SJSA1 (cell line): ENCODE results near the gene TBCE. TPM values are rescaled to one million over a fixed set of nuclear protein-coding genes. Genes with fewer than 3 reads are reported as not detected.
"Not testable (repeated sequence)": the region's sequence is repeated elsewhere in the genome, so short reads cannot be mapped to it uniquely, and the experiment has no call there.

Experiments
- DNase-seq, 2 experiments: peaks; one replicate each; pipeline ENCODE4 v3.0.0-alpha.2; 2015 to 2020; ENCODE audit warnings: low spot score in 2 of 2, low read depth in 1 of 2
- H3K27ac ChIP-seq: fragments of 250-450 bp; sonication (Bioruptor Pico); 2 replicates; pipeline ENCODE4 v1.5.1; 2020; ENCODE audit warnings: mild to moderate bottlenecking, moderate library complexity
- H3K27me3 ChIP-seq: fragments of 250-450 bp; sonication (Bioruptor Pico); replicated peaks from 2 replicates; pipeline ENCODE4 v1.5.1; 2020; ENCODE audit warnings: mild to moderate bottlenecking, moderate library complexity
- H3K36me3 ChIP-seq: fragments of 250-450 bp; sonication (Bioruptor Pico); 2 replicates; pipeline ENCODE4 v1.5.1; 2020; ENCODE audit warnings: mild to moderate bottlenecking
- H3K4me1 ChIP-seq: fragments of 250-450 bp; sonication (Bioruptor Pico); replicated peaks from 2 replicates; pipeline ENCODE4 v1.6.1; 2021; ENCODE audit warnings: mild to moderate bottlenecking
- H3K4me3 ChIP-seq: fragments of 250-450 bp; sonication (Bioruptor Pico); 2 replicates; pipeline ENCODE4 v1.5.1; 2020; ENCODE audit warnings: mild to moderate bottlenecking
- H3K9me3 ChIP-seq: fragments of 250-450 bp; sonication (Bioruptor Pico); replicated peaks from 2 replicates; pipeline ENCODE4 v1.5.1; 2020; ENCODE audit warnings: mild to moderate bottlenecking
- total RNA-seq: library from RNA; depleted of rRNA; stranded (reverse); fragments of >200 nt; shearing (Covaris generic); gene quantifications from 2 replicates; pipeline ENCODE4 v1.2.3, GENCODE V29; 2014

The TBCE gene
- total RNA-seq, 1 experiment from 2014 or later = 58.1 TPM

DNA sequence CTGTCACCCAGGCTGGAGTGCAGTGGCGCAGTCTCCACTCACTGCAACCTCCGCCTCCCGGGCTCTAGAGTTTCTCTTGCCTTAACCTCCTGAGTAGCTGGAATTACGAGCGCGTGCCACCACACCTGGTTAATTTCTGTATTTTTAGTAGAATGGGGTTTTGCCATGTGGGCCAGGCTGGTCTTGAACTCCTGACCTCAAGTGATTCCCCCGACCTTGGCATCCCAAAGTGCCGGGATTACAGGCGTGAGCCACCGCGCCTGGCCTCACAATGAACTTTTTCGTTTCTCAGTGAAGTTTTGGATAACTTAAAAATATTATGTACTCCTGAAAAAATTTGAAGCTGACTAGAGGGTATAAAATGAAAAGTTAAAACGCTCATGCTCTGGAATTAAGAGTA is 59.5 kb downstream of the TBCE start:
- no peak for DNase-seq
- Histone ChIP-seq H3K36me3 (peaks cover 12% of the 10 kb centered on the region), H3K27ac (no peak overlapping the region), H3K4me1 (peaks cover 7% of the 10 kb centered on the region), H3K27me3 (no peaks in the 10 kb centered on the region), H3K4me3 (no peak overlapping the region), H3K9me3 (no peaks in the 10 kb centered on the region)

DNA sequence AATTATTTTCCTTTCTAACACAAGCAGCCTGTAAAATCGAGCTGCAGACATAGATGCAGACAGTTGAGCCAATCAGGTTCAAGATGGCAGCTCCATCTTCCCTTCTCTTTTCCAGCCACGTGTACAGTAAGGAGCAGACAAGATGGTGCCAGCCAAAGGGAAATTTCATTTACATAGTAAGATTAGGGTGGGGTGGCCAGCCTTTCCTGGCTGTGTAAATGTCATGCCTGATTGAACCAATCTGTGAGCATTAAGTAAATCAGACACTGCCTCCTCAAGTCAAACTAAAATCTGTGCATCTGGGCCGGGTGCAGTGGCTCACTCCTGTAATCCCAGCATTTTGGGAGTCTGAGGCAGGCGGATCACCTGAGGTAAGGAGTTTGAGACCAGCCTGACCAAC is 60.2 kb downstream of the TBCE start:
- Histone ChIP-seq H3K27me3 (no peaks in the 10 kb centered on the region), H3K4me3 (no peak overlapping the region), H3K36me3 (peaks cover 10% of the 10 kb centered on the region), H3K9me3 (no peaks in the 10 kb centered on the region), H3K27ac (no peak overlapping the region), H3K4me1 (peaks cover 7% of the 10 kb centered on the region)
- DNase-seq = no peak

DNA sequence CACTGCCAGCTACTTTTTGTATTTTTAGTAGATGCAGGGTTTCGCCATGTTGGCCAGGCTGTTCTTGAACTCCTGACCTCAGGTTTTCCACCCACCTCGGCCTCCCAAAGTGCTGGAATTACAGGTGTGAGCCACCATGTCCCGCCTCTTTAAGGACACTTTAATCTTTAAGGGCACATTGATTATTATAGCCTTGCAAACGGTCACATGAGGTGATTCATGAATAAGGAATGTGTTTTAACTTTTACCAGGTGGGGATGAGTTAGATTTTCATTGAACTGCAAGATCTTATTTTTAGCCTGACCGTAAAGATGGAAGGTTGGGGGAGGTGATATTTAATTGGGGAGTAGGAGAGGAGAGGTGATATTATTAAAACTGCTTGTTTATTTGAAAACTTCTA is 61.9 kb downstream of the TBCE start:
- DNase-seq = no peak
- Histone ChIP-seq H3K4me3 (no peak overlapping the region), H3K36me3 (peaks cover 20% of the 10 kb centered on the region), H3K27me3 (no peaks in the 10 kb centered on the region), H3K9me3 (no peaks in the 10 kb centered on the region), H3K27ac (no peak overlapping the region), H3K4me1 (no peaks in the 10 kb centered on the region)

GRCh38 chr1:235430991-235431390 is 63.8 kb downstream of the TBCE start:
- peaks cover 28% of the 10 kb centered on the region for H3K36me3 ChIP-seq
- no peak overlapping the region for H3K27ac ChIP-seq
- no peaks in the 10 kb centered on the region for H3K4me1 ChIP-seq
- H3K4me3 ChIP-seq = no peak overlapping the region
- no peak for DNase-seq
- no peaks in the 10 kb centered on the region for H3K27me3 ChIP-seq
- no peaks in the 10 kb centered on the region for H3K9me3 ChIP-seq

GRCh38 chr1:235434001-235434400 is 66.8 kb downstream of the TBCE start:
- Histone ChIP-seq H3K4me3 (no peak overlapping the region), H3K9me3 (no peaks in the 10 kb centered on the region), H3K27me3 (no peaks in the 10 kb centered on the region), H3K27ac (no peak overlapping the region), H3K36me3 (peaks cover 50% of the 10 kb centered on the region), H3K4me1 (no peaks in the 10 kb centered on the region)
- DNase-seq = no peak

DNA sequence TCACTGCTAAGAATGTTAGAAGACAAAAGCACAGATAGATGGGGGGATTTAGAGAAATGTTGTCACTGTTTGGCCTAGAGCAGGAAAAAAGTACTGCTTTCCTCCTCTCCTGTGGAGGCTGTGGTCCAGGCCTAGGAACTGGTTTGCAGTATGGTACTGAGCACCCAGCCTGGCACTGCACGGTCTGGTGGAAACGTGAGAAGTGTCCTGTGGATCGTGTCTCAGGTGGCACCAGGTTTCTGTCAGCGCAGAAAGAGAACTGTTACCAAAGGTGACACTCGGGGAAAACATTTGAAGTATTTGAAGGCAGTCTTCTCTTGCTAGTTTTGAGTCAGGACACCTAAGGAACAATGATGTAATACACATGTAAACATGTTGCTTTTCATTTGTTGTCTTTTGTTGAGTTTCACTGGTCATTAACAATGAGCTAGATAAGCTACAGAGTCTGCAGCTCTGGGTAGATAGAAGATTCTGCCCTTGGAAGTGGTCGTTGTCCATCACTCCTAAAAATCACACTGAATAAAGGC is 74.0 kb downstream of the TBCE start:
- Histone ChIP-seq H3K27ac (no peak overlapping the region), H3K4me3 (no peak overlapping the region), H3K36me3 (peaks cover 91% of the 10 kb centered on the region)

DNA sequence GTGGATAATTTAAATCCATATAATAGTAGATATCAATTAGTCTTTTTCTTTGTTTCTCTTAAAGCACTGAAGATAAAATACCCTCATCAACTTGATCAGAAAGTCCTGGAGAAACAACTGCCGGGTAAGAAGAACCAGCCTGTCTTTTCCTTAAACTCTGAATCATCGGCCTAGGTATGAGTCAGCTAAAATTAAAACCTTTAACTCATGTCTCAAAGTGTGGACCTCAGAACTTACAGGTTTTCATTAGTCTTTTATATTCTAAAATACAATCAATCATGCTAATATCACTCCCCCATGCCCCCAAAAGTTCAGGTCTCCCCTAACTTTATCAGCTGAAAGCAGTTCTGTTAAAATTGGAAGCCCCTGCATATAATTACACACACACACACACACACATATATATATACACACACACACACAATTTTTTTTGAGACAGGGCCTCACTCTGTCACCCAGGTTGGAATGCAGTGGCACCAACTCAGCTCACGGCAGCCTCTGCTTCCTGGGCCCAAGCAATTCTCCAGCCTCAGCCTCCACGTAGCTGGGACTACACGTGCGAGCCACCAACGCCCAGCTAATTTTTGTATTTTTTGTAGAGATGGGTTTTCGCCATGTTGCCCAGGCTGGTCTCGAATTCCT is 75.7 kb downstream of the TBCE start:
- peaks cover 11% of the 10 kb centered on the region for H3K4me1 ChIP-seq
- peak overlapping the region; percentile 59 for H3K27ac ChIP-seq
- DNase-seq = peak in 1 of 2 experiments; percentile 38
- peaks cover 90% of the 10 kb centered on the region for H3K36me3 ChIP-seq
- H3K27me3 ChIP-seq = no peaks in the 10 kb centered on the region
- H3K4me3 ChIP-seq = no peak overlapping the region
- no peaks in the 10 kb centered on the region for H3K9me3 ChIP-seq

More for the DNA sequence above, 74.0 kb downstream of the TBCE start:
- peaks cover 11% of the 10 kb centered on the region for H3K4me1 ChIP-seq
- H3K27me3 ChIP-seq = no peaks in the 10 kb centered on the region
- no peaks in the 10 kb centered on the region for H3K9me3 ChIP-seq
- DNase-seq = no peak

DNA sequence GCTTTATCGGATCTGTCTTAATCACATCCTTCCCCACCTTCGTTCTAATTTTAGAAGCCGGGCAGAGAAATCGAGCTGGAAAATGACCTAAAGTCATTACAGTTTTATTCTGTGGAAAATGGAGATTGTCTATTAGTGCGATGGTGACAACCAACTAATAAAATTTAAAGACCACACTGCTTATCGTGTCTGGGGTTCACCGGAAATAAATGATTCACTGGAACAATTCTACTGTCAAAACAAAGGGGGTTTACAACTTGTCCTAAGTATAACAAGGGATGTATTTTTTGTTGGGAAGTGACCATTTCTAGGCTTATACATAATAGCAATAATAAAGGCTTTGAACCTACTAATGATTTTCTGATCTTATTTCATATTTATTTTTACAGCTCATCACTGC is 81.4 kb downstream of the TBCE start:
- Histone ChIP-seq H3K4me1 (no peaks in the 10 kb centered on the region), H3K9me3 (no peaks in the 10 kb centered on the region), H3K27ac (no peak overlapping the region), H3K36me3 (peaks cover 93% of the 10 kb centered on the region), H3K4me3 (no peak overlapping the region), H3K27me3 (no peaks in the 10 kb centered on the region)
- DNase-seq = no peak

- Histone ChIP-seq H3K4me3 (no peak overlapping the region), H3K4me1 (no peaks in the 10 kb centered on the region), H3K27me3 (no peaks in the 10 kb centered on the region), H3K27ac (no peak overlapping the region), H3K36me3 (peaks cover 81% of the 10 kb centered on the region), H3K9me3 (no peaks in the 10 kb centered on the region)
- no peak for DNase-seq
These were observed 83.2 kb downstream of the TBCE start for GRCh38 chr1:235450433-235450832.

- Histone ChIP-seq H3K27me3 (no peaks in the 10 kb centered on the region), H3K36me3 (peaks cover 80% of the 10 kb centered on the region), H3K4me1 (no peaks in the 10 kb centered on the region), H3K27ac (no peak overlapping the region), H3K4me3 (no peak overlapping the region), H3K9me3 (no peaks in the 10 kb centered on the region)
- no peak for DNase-seq
These were observed 83.8 kb downstream of the TBCE start for GRCh38 chr1:235450886-235451483.

DNA sequence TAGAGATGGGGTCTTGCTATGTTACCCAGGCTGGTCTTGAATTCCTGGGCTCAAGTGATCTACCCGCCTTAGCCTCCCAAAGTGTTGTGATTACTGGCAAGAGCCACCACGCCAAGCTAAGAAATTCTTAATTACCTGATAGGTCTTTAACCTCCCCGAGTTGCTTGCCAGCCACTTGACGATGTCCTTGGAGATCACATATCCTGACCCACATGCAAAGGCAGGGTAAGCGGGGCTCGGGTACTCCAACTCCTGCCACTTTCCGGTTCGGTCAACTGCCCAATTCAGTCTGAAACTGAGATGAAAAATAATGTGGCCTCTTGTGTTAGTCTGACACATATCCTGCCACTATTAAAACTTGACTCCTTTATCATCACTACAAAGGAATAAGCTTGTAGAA is 86.8 kb downstream of the TBCE start:
- peaks cover 56% of the 10 kb centered on the region for H3K36me3 ChIP-seq
- no peaks in the 10 kb centered on the region for H3K4me1 ChIP-seq
- DNase-seq = no peak
- no peak overlapping the region for H3K27ac ChIP-seq
- H3K27me3 ChIP-seq = no peaks in the 10 kb centered on the region
- no peaks in the 10 kb centered on the region for H3K9me3 ChIP-seq
- H3K4me3 ChIP-seq = no peak overlapping the region

DNA sequence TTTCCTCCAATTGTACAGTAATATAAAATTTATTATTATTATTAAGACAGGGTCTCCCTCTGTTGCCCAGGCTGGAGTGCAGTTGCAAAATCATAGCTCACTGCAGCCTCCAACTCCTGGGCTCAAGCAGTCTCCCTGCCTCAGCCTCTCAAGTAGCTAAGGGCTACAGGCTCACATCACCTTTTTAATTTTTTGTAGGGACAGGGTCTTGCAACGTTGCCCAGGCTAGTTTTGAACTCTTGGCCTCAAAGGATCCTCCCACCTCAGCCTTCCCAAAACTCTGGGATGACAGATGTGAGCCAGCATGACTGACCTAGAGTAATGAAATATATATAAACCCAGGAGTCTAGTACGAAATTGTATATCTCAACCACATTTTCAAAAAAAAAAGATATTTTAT is 87.9 kb downstream of the TBCE start:
- H3K4me1 ChIP-seq = no peaks in the 10 kb centered on the region
- H3K4me3 ChIP-seq = no peak overlapping the region
- H3K36me3 ChIP-seq = peaks cover 45% of the 10 kb centered on the region
- no peak overlapping the region for H3K27ac ChIP-seq
- H3K9me3 ChIP-seq = no peaks in the 10 kb centered on the region
- DNase-seq = no peak
- H3K27me3 ChIP-seq = no peaks in the 10 kb centered on the region

DNA sequence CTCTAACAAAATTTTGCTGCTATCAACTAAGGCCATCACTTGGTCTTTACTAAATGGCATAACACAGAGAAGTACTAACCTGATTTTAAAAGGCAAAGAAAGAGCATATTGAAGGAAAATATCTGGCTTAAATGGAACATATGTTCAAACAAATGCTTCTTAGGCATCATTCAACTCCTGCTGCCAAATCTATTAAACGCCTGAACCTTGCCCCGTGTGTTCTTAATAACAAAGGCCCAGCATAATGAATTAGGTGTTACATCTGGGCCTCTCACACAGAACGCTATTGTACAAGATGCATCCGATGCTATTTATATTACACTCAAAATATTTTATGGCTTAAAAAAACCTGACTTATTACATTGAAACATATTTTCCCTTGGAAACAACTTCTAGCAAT is 88.6 kb downstream of the TBCE start:
- no peak for DNase-seq
- no peak overlapping the region for H3K4me3 ChIP-seq
- no peaks in the 10 kb centered on the region for H3K4me1 ChIP-seq
- H3K9me3 ChIP-seq = no peaks in the 10 kb centered on the region
- no peaks in the 10 kb centered on the region for H3K27me3 ChIP-seq
- H3K36me3 ChIP-seq = peaks cover 38% of the 10 kb centered on the region
- H3K27ac ChIP-seq = no peak overlapping the region

GRCh38 chr1:235457856-235458255 is 90.6 kb downstream of the TBCE start:
- not testable (repeated sequence) for H3K9me3 ChIP-seq, H3K4me3 ChIP-seq, H3K4me1 ChIP-seq, H3K27ac ChIP-seq, H3K27me3 ChIP-seq, DNase-seq
- H3K36me3 ChIP-seq = peaks cover 22% of the 10 kb centered on the region
